Measurements from ENCODE around the gene SHB. TPM values are rescaled to one million over a fixed set of nuclear protein-coding genes. Genes with fewer than 3 reads are reported as not detected.

SHB gene
- total RNA-seq, 2 experiments from 2014 or later, result 0.41 to 1.0 TPM

DNA sequence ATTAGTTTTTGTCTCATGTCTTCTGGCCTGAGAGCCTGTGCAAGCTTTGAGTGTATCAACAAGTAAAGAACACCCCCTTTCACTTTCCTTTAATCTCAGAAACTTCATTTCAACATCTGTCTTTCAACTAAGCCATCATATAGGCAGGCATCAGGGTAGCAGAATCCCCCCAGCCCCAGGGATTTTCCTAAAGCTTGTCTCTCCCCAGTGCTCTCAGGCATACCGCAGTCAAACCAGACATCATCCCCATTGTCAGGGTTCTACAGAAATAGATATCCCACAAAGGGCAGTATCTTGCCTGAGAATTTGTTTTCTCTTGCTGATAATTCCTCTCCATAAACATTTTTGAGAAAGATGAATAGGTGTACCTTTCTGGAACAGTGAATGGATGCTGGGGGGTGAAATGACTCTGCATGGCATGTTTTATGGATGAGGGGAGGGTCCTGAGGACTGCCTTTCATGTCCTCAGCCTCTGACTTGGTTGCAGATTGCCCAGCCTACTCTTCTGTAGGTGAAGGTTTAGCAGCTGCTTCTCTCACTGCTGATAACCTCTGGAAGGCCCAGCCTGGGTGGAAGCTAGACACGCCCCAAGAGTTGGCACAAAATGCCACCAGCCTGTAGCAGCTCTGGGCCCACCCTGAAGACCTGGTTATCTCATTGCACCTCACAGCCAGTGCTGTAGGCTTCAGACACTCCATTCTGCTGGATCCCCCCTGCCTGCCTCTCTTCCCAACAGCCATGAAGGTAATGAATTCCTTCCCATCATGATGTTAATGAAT lies 20.5 kb upstream of the SHB start:
- H3K4me2 ChIP-seq (ENCODE audit: low read length), result no peak overlapping the region
- H2AFZ ChIP-seq (ENCODE audit: low read length), result no peak overlapping the region
- H3K4me1 ChIP-seq (ENCODE audit: insufficient read depth, low read length, poor library complexity, severe bottlenecking), result no peaks in the 10 kb centered on the region
- no peaks in the 10 kb centered on the region for H3K9me2 ChIP-seq (ENCODE audit: insufficient read depth, low read length)
- BruUV-seq (replicated peaks), result no TSS peak
- CTCF ChIA-PET (ENCODE audit: unreplicated experiment), result no interaction called here
- POLR2A ChIA-PET, result no interaction called here
- no peak overlapping the region for H3K4me3 ChIP-seq (ENCODE audit: low read depth, low read length, poor library complexity, severe bottlenecking)
- no peak for TF ChIP-seq EZH2phosphoT487 (IDR thresholded peaks at IDR 0.05; ENCODE audit: borderline replicate concordance, low read depth, low read length)
- TF ChIP-seq, protein P1, sequence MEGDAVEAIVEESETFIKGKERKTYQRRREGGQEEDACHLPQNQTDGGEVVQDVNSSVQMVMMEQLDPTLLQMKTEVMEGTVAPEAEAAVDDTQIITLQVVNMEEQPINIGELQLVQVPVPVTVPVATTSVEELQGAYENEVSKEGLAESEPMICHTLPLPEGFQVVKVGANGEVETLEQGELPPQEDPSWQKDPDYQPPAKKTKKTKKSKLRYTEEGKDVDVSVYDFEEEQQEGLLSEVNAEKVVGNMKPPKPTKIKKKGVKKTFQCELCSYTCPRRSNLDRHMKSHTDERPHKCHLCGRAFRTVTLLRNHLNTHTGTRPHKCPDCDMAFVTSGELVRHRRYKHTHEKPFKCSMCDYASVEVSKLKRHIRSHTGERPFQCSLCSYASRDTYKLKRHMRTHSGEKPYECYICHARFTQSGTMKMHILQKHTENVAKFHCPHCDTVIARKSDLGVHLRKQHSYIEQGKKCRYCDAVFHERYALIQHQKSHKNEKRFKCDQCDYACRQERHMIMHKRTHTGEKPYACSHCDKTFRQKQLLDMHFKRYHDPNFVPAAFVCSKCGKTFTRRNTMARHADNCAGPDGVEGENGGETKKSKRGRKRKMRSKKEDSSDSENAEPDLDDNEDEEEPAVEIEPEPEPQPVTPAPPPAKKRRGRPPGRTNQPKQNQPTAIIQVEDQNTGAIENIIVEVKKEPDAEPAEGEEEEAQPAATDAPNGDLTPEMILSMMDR (conservative IDR thresholded peaks at IDR 0.05; ENCODE audit: low read length), result no peak
- DNase-seq (ENCODE audit: low spot score), result no peak
- H3K9me3 ChIP-seq (ENCODE audit: low read length), result no peaks in the 10 kb centered on the region
- intact Hi-C loops (cut with micrococcal nuclease; ENCODE audit: unreplicated experiment), result loop anchor here (5.0 to 10.0 kb wide), 3 partner anchors 177 to 345 kb away; no protein-coding TSS in a partner anchor
- no peak overlapping the region for H3K27ac ChIP-seq (ENCODE audit: low read depth, low read length, poor library complexity, severe bottlenecking)
- no peaks in the 10 kb centered on the region for H3K36me3 ChIP-seq (ENCODE audit: insufficient read depth, low read length)
- H4K20me1 ChIP-seq (ENCODE audit: insufficient read depth, low read length), result no peaks in the 10 kb centered on the region
- no peaks in the 10 kb centered on the region for H3K79me2 ChIP-seq (ENCODE audit: insufficient read depth, low read depth, low read length)

DNA sequence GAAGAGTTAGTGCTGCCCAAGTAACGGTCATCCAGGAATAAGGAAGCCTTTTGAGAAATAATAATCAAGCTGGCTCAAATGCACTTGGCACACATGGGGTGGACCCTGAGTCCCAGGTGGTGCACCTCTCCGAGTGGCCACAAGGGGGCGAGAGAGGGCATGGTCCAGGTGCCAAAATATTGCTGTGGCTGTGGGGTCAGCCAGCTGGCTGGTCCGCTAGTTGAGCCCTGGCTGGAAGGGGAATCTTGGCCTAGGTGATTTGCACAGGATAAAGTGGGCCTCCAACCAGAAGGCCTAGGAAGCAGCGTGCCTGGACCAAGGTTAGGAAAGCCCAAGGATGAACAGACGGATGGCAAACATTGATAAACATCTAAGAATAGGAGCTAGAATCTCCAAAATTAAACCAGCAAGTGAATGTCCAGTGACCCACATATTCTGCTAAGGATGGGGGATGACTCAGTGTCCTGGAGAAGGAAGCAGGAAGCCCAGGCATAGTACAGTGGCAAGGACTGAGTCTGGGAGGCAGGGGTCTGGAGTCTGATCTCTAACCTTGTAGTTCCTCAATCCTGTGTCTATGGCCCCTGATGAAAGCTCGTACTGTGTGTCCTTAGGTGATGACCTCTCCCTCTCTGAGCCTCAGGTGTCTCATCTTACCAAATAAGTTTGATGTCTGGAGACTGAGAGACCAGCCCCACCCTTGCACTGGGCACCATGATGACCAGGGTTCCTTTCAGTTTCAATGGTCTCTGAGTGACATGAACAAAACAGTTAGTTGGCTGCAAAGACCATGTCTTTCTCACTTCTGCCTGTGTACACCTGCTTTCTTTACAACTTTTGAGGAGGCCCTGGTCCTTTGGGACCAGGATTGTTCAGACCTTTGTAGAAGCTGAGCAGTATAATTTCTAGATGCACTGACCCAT lies 19.2 kb upstream of the SHB start:
- TF ChIP-seq EZH2phosphoT487 (IDR thresholded peaks at IDR 0.05; ENCODE audit: borderline replicate concordance, low read depth, low read length), result no peak
- TF ChIP-seq, protein P1 (conservative IDR thresholded peaks at IDR 0.05; ENCODE audit: low read length), result peak; percentile 96
- Histone ChIP-seq H3K9me3 (ENCODE audit: low read length) (no peaks in the 10 kb centered on the region), H3K36me3 (ENCODE audit: insufficient read depth, low read length) (no peaks in the 10 kb centered on the region), H4K20me1 (ENCODE audit: insufficient read depth, low read length) (no peaks in the 10 kb centered on the region), H3K79me2 (ENCODE audit: insufficient read depth, low read depth, low read length) (no peaks in the 10 kb centered on the region), H2AFZ (ENCODE audit: low read length) (no peak overlapping the region), H3K27ac (ENCODE audit: low read depth, low read length, poor library complexity, severe bottlenecking) (no peak overlapping the region), H3K9me2 (ENCODE audit: insufficient read depth, low read length) (no peaks in the 10 kb centered on the region), H3K4me1 (ENCODE audit: insufficient read depth, low read length, poor library complexity, severe bottlenecking) (no peaks in the 10 kb centered on the region), H3K4me3 (ENCODE audit: low read depth, low read length, poor library complexity, severe bottlenecking) (no peak overlapping the region), H3K4me2 (ENCODE audit: low read length) (no peak overlapping the region)
- POLR2A ChIA-PET, result interaction anchor here (0.7 kb wide), 1 partner anchor 30 kb away, joined by 8 read pairs; no protein-coding TSS in a partner anchor
- DNase-seq (ENCODE audit: low spot score), result peak; percentile 54
- no TSS peak for BruUV-seq (replicated peaks)
- intact Hi-C loops (cut with micrococcal nuclease; ENCODE audit: unreplicated experiment), result loop anchor here (1.0 to 10.0 kb wide), 3 partner anchors 175 to 343 kb away; no protein-coding TSS in a partner anchor
- CTCF ChIA-PET (ENCODE audit: unreplicated experiment), result interaction anchor here (1.2 kb wide), 1 partner anchor 175 kb away, joined by 3 read pairs; no protein-coding TSS in a partner anchor
